HCT116 (cell line): ENCODE measurements around the gene GALNS. TPM values are rescaled to one million over a fixed set of nuclear protein-coding genes. Genes with fewer than 3 reads are reported as not detected.

Source experiments
- ATAC-seq: fragments of 200-7000 bp; cut with Tn5 transposase; 2 replicates; pipeline ENCODE4 v1.9.1; 2020; ENCODE audit warnings: mild to moderate bottlenecking, moderate library complexity
- BruUV-seq: library from RNA; stranded (reverse); fragments of 400-500 nt; replicated peaks from 2 replicates; lab custom pipeline; 2021; lab: Mats Ljungman, UMichigan
- CTCF ChIA-PET: fragments of 300-600 bp; sonication (Branson Sonifier 250); formaldehyde crosslinking; loops from one replicate; lab custom pipeline; 2021; ENCODE audit warnings: antibody characterized with exemption; lab: Charles Lee
- POLR2A ChIA-PET: fragments of 300-600, 350-600 bp; sonication (Branson Sonifier 250); formaldehyde crosslinking; loops from one replicate; lab custom pipeline; 2021; ENCODE audit warnings: antibody characterized with exemption; lab: Charles Lee
- RAD21 ChIA-PET, 2 experiments: fragments of 300-600 bp; sonication (Branson Sonifier 250); formaldehyde crosslinking; loops; one replicate each; lab custom pipeline; 2023; ENCODE audit warnings: low total read pairs in 2 of 2; ENCODE audit not compliant: uncharacterized antibody in 2 of 2, unreplicated experiment in 2 of 2, low non-redundant PET in 1 of 2; lab: Charles Lee
- DNase-seq: peaks from one replicate; pipeline ENCODE4 v3.0.0-alpha.2; 2010; ENCODE audit warnings: low read depth, low spot score
- H2AFZ ChIP-seq: fragments of 200-600 bp; shearing (Covaris generic), sonication (generic); 2 replicates; pipeline ENCODE4 v1.6.1; 2017; ENCODE audit warnings: low read depth, mixed run types, mixed read lengths, antibody characterized with exemption, low read length; ENCODE audit not compliant: poor library complexity, severe bottlenecking
- H3K27ac ChIP-seq: 2 replicates; pipeline ENCODE4 v1.5.1; 2012; ENCODE audit warnings: low read depth, low read length
- H3K27me3 ChIP-seq: fragments of 200-600 bp; sonication (generic); 2 replicates; pipeline ENCODE4 v1.6.1; 2016; ENCODE audit warnings: mixed run types, low read length, mixed read lengths; ENCODE audit not compliant: insufficient read depth
- H3K36me3 ChIP-seq, 2 experiments: fragments of 200-500 bp in 1 of 2; fragments of 200-600 bp in 1 of 2; sonication (Bioruptor generic) in 1 of 2; sonication (generic) in 1 of 2; 2 replicates each; pipeline versions ENCODE4 v1.5.1 to v1.6.1; 2014 to 2016; ENCODE audit warnings: low read length in 2 of 2, inconsistent platforms in 1 of 2, mixed read lengths in 1 of 2, mixed run types in 1 of 2; ENCODE audit not compliant: insufficient read depth in 2 of 2, control insufficient read depth in 1 of 2
- H3K4me1 ChIP-seq, 2 experiments: fragments of 200-600 bp in 1 of 2; sonication (generic) in 1 of 2; 2 replicates each; pipeline versions ENCODE4 v1.5.1 to v1.6.1; 2012 to 2017; ENCODE audit warnings: low read length in 2 of 2, inconsistent platforms in 1 of 2, mild to moderate bottlenecking in 1 of 2, mixed read lengths in 1 of 2, mixed run types in 1 of 2, moderate library complexity in 1 of 2; ENCODE audit not compliant: insufficient read depth in 2 of 2, control insufficient read depth in 1 of 2
- H3K4me2 ChIP-seq: fragments of 200-600 bp; sonication (generic); 2 replicates; pipeline ENCODE4 v1.6.1; 2017; ENCODE audit warnings: mixed run types, low read length, mixed read lengths
- H3K4me3 ChIP-seq, 2 experiments: fragments of 200-600 bp in 1 of 2; sonication (generic) in 1 of 2; replicated peaks in 1 of 2; 2 replicates each; pipeline ENCODE4 v1.5.1; 2011 to 2016; ENCODE audit warnings: low read length in 2 of 2, control low read depth in 1 of 2, low read depth in 1 of 2, mild to moderate bottlenecking in 1 of 2, mixed read lengths in 1 of 2, mixed run types in 1 of 2
- H3K79me2 ChIP-seq: fragments of 200-600 bp; sonication (generic); 2 replicates; pipeline ENCODE4 v1.6.1; 2017; ENCODE audit warnings: mild to moderate bottlenecking, mixed run types, low read length, moderate library complexity, mixed read lengths; ENCODE audit not compliant: insufficient read depth
- H3K9ac ChIP-seq: fragments of 200-600 bp; sonication (generic); 2 replicates; pipeline ENCODE4 v1.6.1; 2016; ENCODE audit warnings: low read length, mixed read lengths
- H3K9me2 ChIP-seq: fragments of 200-600 bp; sonication (generic), shearing (Covaris generic); 2 replicates; pipeline ENCODE4 v1.6.1; 2017; ENCODE audit warnings: mixed run types, mild to moderate bottlenecking, moderate library complexity; ENCODE audit not compliant: insufficient read depth
- H3K9me3 ChIP-seq, 2 experiments: fragments of 200-500 bp in 1 of 2; fragments of 200-600 bp in 1 of 2; sonication (Bioruptor generic) in 1 of 2; sonication (generic) in 1 of 2; 2 replicates each; pipeline ENCODE4 v1.6.1; 2014 to 2017; ENCODE audit warnings: low read length in 2 of 2, mixed read lengths in 2 of 2, inconsistent platforms in 1 of 2, low read depth in 1 of 2, mild to moderate bottlenecking in 1 of 2, mixed run types in 1 of 2, moderate library complexity in 1 of 2; ENCODE audit not compliant: control insufficient read depth in 1 of 2, insufficient read depth in 1 of 2
- H4K20me1 ChIP-seq: fragments of 200-600 bp; sonication (generic), shearing (Covaris generic); 2 replicates; pipeline ENCODE4 v1.6.1; 2017; ENCODE audit warnings: mixed run types, mild to moderate bottlenecking, moderate library complexity; ENCODE audit not compliant: insufficient read depth
- CBX3 ChIP-seq: IDR thresholded peaks from 2 replicates; pipeline ENCODE4 v1.6.1; 2012; ENCODE audit warnings: low read depth
- CEBPB ChIP-seq: IDR thresholded peaks from 2 replicates; pipeline ENCODE4 v1.6.1; 2012; ENCODE audit warnings: low read depth
- EGR1 ChIP-seq: IDR thresholded peaks from 2 replicates; pipeline ENCODE4 v1.6.1; 2012; ENCODE audit warnings: low read depth
- ELF1 ChIP-seq: IDR thresholded peaks from 2 replicates; pipeline ENCODE4 v1.6.1; 2012; ENCODE audit warnings: low read depth, borderline replicate concordance
- EZH2phosphoT487 ChIP-seq: fragments of 200-600 bp; IDR thresholded peaks from 2 replicates; pipeline ENCODE4 v1.6.1; 2018; ENCODE audit warnings: antibody characterized with exemption, borderline replicate concordance
- JUND ChIP-seq: IDR thresholded peaks from 2 replicates; pipeline ENCODE4 v1.6.1; 2012
- POLR2AphosphoS5 ChIP-seq: IDR thresholded peaks from 2 replicates; pipeline ENCODE4 v1.6.1; 2011; ENCODE audit warnings: mild to moderate bottlenecking, low read depth, low read length, moderate library complexity
- RAD21 ChIP-seq: IDR thresholded peaks from 2 replicates; pipeline ENCODE4 v1.6.1; 2012; ENCODE audit warnings: low read depth, mild to moderate bottlenecking
- REST ChIP-seq: IDR thresholded peaks from 2 replicates; pipeline ENCODE4 v1.6.1; 2012; ENCODE audit warnings: low read depth
- SP1 ChIP-seq: IDR thresholded peaks from 2 replicates; pipeline ENCODE4 v1.6.1; 2012; ENCODE audit warnings: low read depth
- SRF ChIP-seq: IDR thresholded peaks from 2 replicates; pipeline ENCODE4 v1.6.1; 2012; ENCODE audit warnings: low read depth
- YY1 ChIP-seq: IDR thresholded peaks from 2 replicates; pipeline ENCODE4 v1.6.1; 2011; ENCODE audit warnings: low read length, low read depth, moderate library complexity, mild to moderate bottlenecking; ENCODE audit not compliant: insufficient replicate concordance; ENCODE audit errors: extremely low read depth
- intact Hi-C: fragments of 100-400 bp; cut with micrococcal nuclease; formaldehyde crosslinking; loops from 2 replicates; pipeline ENCODE4 v1.10.0; 2022
- total RNA-seq: library from RNA; stranded (reverse); gene quantifications from one replicate; pipeline ENCODE4 v1.2.1, GENCODE V29; 2021; ENCODE audit not compliant: unreplicated experiment
- TF ChIP-seq, protein P1 (sequence below), 3 experiments: fragments of 200-600 bp in 1 of 3; sonication (generic) in 1 of 3; IDR thresholded peaks in 2 of 3; conservative IDR thresholded peaks in 1 of 3; 2 replicates each; pipeline ENCODE4 v1.5.1; 2012 to 2017; ENCODE audit warnings: low read depth in 2 of 3, low read length in 2 of 3, antibody characterized with exemption in 1 of 3, borderline replicate concordance in 1 of 3, control low read depth in 1 of 3, mild to moderate bottlenecking in 1 of 3, mixed read lengths in 1 of 3, mixed run types in 1 of 3, moderate library complexity in 1 of 3; ENCODE audit not compliant: insufficient read depth in 1 of 3
- TF ChIP-seq, protein P2 (sequence below): IDR thresholded peaks from 2 replicates; pipeline ENCODE4 v1.6.1; 2012

GALNS gene
- total RNA-seq, 1 experiment from 2014 or later, result 44.6 TPM

DNA sequence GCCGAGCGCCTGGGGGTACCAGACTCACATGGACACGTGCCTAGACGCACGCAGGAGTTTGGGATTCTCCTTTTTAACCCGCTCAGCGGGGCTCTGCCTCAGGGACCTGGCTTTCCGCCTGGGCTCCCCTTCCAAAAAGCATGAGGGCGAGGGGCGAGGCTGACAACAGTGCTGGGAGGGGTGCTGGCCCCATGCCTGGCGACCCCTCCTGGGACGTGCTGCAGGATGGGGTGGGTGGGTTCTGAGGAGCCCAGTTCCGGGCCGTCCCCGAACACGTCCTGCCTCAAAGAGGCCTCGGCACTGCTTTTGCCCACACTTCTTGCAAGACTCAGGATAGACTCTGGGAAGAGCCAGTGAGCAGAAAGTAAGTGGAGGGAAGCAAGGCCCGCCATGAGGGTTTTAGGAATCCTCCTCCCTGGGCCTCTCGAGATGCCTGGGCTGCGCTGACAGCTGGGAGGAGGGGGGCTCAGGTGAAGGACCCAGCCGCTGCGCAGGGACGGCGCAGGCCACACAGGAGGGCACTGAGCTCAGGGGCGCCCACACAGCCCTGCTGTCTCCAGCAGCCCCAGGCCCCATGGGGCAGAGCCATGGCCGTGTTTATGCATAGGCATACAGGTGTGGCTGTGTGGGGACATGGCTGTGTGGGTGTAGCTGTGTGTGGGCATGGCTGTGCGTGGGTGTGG is 25.1 kb upstream of the GALNS start (continued):
- TF ChIP-seq ELF1 (no peak), REST (no peak), SP1 (no peak), CBX3 (no peak), EGR1 (no peak), YY1 (no peak)

- Histone ChIP-seq H3K79me2 (no peaks in the 10 kb centered on the region), H3K27me3 (no peaks in the 10 kb centered on the region), H3K4me1 (peaks cover 7 to 11% of the 10 kb centered on the region in 2 experiments; a peak in 3 of 4 replicates), H3K4me3 (no peak overlapping the region), H3K9me3 (no peaks in the 10 kb centered on the region), H3K36me3 (0 out of 4 replicates have a peak, but pooled peaks cover 0 to 6% of the 10 kb centered on the region in 2 experiments), H3K4me2 (no peak overlapping the region), H4K20me1 (no peaks in the 10 kb centered on the region), H3K9ac (no peak overlapping the region), H3K9me2 (no peaks in the 10 kb centered on the region), H3K27ac (no peak overlapping the region), H2AFZ (no peak overlapping the region)
- no peak for DNase-seq
- ChIA-PET CTCF (no interaction called here), RAD21 (no interaction called here), POLR2A (no interaction called here)
- no TSS peak for BruUV-seq
- no peak for ATAC-seq
- intact Hi-C loops, result no loop called here
- TF ChIP-seq, protein P1, sequence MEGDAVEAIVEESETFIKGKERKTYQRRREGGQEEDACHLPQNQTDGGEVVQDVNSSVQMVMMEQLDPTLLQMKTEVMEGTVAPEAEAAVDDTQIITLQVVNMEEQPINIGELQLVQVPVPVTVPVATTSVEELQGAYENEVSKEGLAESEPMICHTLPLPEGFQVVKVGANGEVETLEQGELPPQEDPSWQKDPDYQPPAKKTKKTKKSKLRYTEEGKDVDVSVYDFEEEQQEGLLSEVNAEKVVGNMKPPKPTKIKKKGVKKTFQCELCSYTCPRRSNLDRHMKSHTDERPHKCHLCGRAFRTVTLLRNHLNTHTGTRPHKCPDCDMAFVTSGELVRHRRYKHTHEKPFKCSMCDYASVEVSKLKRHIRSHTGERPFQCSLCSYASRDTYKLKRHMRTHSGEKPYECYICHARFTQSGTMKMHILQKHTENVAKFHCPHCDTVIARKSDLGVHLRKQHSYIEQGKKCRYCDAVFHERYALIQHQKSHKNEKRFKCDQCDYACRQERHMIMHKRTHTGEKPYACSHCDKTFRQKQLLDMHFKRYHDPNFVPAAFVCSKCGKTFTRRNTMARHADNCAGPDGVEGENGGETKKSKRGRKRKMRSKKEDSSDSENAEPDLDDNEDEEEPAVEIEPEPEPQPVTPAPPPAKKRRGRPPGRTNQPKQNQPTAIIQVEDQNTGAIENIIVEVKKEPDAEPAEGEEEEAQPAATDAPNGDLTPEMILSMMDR (IDR thresholded peaks at IDR 0.05 in 2 of 3, conservative IDR thresholded peaks at IDR 0.05 in 1 of 3; ENCODE audit: borderline replicate concordance in 1 of 3, insufficient read depth in 1 of 3, low read depth in 2 of 3, low read length in 2 of 3), result no peak
- TF ChIP-seq YY1, result no peak
- no peak for TF ChIP-seq JUND
- TF ChIP-seq ELF1, result no peak
- no peak for TF ChIP-seq SRF
- TF ChIP-seq, protein P2, sequence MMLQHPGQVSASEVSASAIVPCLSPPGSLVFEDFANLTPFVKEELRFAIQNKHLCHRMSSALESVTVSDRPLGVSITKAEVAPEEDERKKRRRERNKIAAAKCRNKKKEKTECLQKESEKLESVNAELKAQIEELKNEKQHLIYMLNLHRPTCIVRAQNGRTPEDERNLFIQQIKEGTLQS, result no peak
- no peak for TF ChIP-seq CEBPB
- no peak for TF ChIP-seq POLR2AphosphoS5
- no peak for TF ChIP-seq EZH2phosphoT487
- TF ChIP-seq RAD21, result no peak
These were observed 24.4 kb upstream of the GALNS start for GRCh38 chr16:88881007-88881615.
